Measurements from ENCODE around the gene TST.

Gene TST

DNA sequence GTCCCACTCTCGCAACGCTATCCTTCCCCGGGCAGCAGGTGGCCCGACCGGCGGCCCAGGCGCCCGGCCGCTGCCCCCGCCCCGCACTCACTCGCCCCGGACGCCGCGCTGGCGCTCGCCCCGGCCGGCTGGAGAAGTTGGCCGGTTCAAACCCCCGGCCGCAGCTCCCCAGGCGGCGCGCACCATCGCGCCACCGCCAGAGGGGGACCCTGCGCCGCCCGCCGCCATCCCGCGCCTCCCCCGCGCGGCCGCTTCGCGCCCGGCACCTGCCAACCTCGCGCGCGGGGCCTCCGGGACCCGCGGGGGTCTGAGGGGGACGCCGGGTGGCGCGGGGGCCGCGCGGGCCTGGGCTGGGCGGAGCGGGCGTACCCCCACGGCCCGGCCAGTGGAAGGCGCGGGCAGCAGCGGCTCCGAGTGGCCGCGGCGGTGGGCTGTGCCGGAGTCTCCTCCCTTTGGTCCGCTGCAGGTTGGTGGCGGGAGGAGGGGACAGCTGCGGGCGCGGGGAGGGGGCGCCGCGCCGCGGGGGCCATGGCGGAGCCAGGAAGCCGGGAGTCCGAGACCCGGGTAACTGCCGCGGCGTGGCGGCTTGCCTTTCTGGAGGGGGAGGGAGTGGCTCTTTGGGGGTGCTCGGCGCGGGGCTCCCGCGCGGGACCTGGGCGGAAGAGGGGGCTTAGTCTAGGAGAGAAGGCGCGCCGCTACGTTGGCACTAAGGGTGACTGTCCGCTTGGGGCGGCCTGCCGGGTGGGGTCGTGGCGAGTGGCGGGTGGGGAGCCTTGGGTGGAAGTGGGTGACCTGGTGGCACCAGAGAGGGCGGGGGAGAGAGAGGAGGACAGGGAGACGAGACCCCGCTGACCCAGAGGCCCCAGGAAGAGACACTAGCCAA lies at the start of gene TST, which contains the start of gene MPST:
Gene TST (minus strand): TSS at position 139 of the 883 bp plus-strand sequence. CDS start 715 bp downstream, outside the sequence.
Gene MPST (plus strand): TSS at position 434 of the 883 bp plus-strand sequence. CDS start 95 bp downstream, at position 529.
- no peak for DNase-seq (ENCODE audit: low read depth)

GRCh38 chr22:37068859-37069258 lies 49.6 kb upstream of the TST start:
- no peak for DNase-seq (ENCODE audit: low read depth)

DNA sequence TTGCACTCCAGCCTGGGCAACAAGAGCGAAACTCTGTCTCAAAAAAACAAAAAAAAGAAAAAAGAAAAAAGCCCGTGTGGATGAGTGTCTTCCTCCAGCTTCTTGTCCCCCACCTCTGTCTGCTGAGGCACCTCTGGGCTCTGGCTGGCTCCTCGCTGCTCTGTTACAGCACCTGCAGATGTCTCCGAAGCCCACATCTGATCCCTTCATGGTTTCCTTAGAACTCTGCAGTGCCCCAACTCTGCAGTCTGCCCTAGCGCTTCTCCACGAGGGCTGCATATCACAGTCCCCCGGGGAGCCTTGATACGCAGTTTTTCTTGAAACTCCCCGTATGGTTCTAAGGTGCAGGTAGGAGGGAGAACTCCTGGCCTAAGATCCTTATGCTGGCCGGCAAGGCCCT lies 48.2 kb upstream of the TST start:
- DNase-seq (ENCODE audit: low read depth) = no peak

DNA sequence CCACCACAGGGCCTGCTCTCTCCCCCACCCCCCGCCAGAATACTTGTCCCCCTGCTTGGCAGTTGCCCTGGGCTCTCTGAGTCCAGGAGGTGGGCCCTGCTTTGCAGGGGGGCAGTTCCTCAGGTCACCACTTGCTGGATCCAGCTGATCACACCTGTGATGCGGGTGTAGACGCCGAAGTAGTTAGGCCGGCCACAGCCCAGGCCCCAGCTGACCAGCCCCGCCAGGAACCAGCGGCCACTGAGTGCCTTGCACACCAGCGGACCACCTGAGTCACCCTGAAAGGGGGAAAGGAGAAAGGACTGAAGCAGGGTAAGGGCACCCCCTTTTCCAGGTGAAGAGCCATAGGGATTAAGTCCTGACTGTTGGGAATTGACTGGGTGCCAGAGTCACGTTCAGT lies 46.7 kb upstream of the TST start:
- no peak for DNase-seq (ENCODE audit: low read depth)

GRCh38 chr22:37065180-37065579 lies 45.9 kb upstream of the TST start:
- no peak for DNase-seq (ENCODE audit: low read depth)

- DNase-seq (ENCODE audit: low read depth) = no peak
Measured at GRCh38 chr22:37064553-37064952, 45.3 kb upstream of the TST start.

GRCh38 chr22:37063431-37064420 lies 44.5 kb upstream of the TST start:
- DNase-seq (ENCODE audit: low read depth) = no peak

- no peak for DNase-seq (ENCODE audit: low read depth)
Measured at GRCh38 chr22:37062702-37063381, 43.6 kb upstream of the TST start.

- DNase-seq (ENCODE audit: low read depth) = no peak
Measured at GRCh38 chr22:37062376-37062675, 43.1 kb upstream of the TST start.

DNA sequence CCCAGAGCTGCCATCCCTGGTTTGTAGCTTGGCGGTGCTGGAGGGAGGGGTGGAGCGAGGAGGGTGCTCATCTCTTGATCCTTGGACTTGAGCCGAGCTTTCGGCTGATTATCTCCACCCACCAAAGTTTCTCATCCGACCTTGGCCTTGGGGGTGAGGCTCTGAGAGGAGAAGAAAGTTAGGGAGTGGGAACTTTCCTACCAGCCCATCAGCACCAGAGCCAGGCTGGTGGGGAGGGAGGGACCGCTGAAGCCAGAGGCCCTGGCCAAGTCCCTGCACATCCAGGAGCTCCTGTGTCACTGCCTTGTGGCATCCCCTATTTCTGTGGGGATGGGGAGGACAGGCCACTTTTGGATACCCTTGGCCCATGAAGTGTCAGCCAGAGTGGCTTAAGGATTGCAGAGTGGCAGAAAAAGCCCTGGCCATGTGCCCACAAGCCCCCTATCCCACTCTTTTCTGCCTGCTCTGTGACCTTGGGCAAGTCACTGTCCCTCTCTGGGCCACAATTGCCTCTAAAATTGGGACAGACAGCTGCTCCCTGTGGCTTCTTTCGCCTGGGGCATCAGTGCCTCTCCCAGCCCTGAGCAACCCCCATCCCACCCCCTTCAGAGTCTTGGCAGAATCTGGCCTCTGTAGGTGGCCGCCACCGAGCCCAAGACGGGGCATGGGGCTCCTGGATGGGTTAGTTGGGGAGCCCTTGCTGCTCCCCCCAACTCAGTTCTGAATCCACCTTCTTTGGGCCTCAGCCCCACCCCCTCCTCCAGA lies 42.5 kb upstream of the TST start:
- no peak for DNase-seq (ENCODE audit: low read depth)

DNA sequence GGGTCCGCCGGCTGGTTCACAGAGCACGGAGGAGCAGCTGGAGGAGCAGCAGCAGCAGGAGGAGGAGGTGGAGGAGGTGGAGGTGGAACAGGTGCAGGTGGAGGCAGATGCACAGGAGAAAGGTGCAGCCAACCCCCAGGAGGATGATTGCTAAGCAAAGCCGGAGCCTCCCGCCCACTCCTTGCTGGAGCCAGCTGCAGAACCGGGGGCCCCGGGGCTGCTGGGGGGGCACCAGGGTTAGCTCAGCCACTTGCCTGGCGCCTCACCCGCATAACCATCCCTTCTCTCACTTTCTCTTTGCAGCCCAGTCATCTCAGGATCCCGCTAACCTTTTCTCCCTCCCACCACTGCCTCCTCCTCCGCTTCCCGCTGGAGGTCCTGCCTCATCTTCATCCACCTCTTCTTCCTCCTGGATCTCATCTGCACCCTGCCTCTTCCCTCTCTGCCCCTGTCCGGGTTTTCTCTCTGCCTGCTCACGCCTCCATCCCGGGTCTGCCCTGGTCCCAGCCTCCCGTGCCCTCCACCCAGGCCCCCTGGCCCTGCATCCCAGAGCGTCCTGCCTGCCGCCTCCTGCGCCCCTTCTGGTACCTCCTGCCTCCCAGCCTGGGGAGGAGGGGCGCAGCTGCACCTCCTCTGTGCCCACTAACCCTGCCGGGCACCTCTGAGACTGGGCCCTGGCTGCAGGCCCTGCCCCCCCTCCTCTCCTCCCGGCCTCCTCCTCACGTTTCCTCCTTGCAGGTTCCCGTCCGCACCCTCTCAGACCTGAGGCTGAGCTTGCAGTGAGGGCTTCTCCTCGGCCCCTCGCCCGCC lies 41.8 kb upstream of the TST start:
- no peak for DNase-seq (ENCODE audit: low read depth)

- DNase-seq (ENCODE audit: low read depth) = no peak
Measured at GRCh38 chr22:37059876-37060449, 40.7 kb upstream of the TST start.

GRCh38 chr22:37058917-37059701 lies 39.9 kb upstream of the TST start:
- no peak for DNase-seq (ENCODE audit: low read depth)

DNA sequence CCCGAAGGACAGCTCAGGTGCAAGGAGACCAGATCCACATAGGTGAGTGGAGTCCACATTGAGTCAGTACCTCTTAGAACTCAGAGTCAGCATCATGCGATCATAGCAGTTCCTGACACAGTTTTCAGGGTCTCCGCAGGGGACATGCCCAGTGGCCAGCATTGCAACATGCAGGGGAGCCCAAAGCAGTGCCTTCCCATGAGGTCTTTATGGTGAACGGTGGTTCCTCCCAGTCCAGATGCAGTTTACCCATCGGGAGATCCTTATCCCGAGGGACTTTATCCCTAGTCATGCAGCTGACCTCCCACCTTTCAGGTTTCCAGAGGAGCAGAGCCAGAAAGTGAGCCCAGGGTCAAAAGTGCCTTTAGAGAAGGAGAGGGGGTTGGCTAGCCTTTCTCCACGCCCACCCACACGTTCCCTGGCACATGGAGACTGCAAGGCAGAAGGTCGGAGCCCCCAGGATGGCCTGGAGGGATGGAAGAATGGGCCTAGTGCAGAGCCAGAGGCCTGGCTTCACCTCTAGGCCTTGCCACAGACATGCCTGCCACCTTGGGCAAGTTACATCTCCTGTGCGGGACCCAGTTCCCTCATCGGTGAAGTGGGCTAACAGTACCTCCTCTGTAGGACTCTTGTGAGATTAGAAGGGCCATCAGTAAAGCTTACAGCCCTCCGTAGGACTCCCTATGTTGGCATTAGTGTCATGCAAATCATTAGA lies 38.7 kb upstream of the TST start:
- DNase-seq (ENCODE audit: low read depth) = no peak

DNA sequence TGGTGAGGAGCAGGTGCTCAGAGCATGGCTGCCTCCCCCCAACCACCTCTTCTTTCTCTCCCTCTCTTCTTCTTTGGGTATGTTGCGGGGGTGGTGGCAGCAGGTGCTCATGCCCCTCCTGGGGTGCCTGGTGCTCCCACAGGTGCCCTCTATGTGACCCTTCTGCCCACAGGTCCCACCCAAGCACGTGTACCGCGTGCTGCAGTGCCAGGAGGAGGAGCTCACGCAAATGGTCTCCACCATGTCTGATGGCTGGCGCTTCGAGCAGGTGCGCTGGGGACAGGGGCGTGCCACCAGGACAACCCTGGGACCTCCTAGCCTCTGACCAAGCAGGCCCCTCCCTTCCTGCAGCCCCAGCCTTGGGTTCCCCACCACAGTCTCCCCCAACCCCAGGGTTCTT lies 38.0 kb upstream of the TST start:
- DNase-seq (ENCODE audit: low read depth) = no peak

- no peak for DNase-seq (ENCODE audit: low read depth)
Measured at GRCh38 chr22:37056246-37056645, 37.0 kb upstream of the TST start.

GRCh38 chr22:37054600-37055365 lies 35.5 kb upstream of the TST start:
- DNase-seq (ENCODE audit: low read depth) = no peak

- no peak for DNase-seq (ENCODE audit: low read depth)
Measured at GRCh38 chr22:37054056-37054395, 34.8 kb upstream of the TST start.

All from stimulated activated CD8-positive, alpha-beta memory T cell treated with anti-CD3 and anti-CD28 coated beads, Interleukin-15, amount 100 ng/mL, for 1 hour (primary cell).